Activated CD4-positive, alpha-beta T cell treated with anti-CD3 and anti-CD28 coated beads, Interleukin-2, amount 50 U/mL, for 1 hour (primary cell): ENCODE data around the gene LAMTOR4.

ENCODE experiments used
- DNase-seq: peaks from one replicate; pipeline ENCODE4 v3.0.0-alpha.2; 2020

The LAMTOR4 gene

DNA sequence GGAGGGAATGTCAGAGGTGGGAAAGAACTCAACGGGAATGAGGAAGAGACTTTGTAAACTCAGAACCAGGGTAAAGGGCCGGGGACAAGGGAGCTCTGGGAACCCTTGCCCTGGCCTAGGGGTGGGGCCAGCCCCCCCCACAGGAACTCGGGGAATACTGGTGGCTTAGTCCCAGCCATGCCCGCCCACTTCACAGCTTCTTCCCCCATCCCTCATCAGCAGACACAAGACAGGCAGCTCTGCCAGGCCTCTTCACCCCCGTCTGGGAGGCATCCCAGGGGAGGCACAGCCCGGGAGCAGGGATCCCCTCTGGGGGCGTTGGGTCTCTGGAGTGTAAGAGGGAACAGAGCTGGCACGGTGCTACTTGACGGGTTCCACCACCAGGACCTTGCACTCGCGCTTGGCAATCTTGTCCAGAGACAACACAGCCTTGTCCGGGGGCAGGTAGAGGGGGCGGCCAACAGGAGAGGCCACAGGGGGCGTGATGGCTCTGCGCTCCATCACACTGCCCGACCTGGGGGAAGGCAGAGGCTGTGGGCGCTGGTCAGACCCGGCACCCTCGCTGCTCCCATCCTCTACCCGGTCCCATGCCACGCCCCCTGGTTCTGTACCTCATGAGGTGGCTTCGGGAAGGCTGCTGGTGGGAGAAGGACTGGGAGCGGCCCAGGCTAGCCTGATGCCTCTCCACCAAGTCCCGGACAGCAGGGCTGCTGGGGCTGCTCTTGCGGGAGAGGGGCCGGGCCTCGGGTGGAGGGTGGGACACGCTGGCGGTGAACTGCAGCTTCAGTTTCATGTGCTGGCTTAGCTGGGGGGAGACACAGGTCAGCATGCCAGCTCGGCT, 6.2 kb downstream of the LAMTOR4 start:
- DNase-seq: no peak

DNA sequence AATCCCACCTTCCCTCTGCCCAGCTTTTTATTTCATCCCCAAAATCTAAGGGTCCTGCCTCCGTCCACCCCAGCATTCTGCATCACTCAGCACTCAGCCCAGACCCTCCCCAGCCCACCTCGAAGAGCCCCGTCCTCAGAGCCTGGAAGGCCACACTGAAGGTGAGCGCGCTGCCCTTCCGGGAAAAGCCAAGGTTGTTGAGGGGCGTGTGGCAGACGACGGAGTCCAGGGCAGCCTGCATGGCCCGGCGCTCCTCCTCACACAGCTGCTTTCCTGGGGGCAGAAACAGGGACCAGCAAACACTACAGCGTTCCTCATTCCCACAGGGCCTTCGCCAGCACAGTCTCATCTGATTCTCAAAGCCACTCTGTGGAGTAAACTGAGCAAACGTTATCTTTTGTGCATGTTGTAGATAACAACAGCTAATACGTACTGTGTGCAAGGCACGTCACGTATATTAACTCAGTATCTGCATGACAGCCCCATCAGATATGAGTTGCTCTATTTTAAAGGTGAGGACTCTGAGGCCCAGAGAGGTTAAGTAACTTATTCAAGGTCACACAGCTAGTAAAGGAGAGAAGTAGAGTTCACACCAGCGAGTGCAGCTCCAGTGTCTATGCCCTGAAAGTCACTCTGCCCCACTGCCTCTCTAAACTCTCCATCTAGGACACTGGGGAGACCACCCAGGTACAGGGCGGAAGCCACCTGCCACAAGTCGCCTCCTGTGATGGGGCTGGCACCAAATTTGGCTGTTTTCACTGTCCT, 7.0 kb downstream of the LAMTOR4 start:
- no peak for DNase-seq

DNA sequence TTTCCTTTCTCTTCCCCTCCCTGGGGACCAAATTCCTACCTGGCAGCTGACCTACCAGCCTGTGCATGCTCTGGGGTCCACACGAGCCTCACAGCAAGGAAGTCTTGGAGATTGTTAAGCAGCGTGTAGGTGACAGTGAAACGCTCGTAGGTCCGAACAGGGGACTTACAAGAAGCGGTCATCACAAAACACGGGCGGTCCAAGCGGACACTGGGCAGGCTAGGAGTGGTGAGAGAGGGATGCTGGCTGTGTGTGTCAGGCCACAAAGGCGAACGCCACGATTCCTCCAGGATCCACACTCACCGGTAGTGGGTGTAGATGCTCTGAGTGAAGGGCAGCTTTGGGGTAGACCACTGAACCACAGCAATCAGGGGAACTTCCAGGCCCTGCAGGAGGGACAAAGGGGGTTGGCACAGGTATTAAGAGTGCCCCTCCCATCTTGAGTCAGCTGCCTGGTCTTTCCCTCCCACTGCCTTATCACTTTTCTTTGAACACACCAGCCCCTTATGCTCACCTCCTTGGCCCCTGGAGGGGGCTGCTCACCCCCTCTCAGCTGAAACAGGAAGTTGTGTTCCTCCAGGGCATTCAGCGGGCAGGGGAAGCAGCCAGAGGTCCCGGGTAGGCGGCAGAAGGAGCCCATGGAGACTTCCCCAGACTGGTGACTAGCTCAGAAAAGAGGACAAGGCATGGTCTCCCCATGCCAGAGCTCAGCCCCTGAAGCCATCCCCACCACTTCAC, 7.8 kb downstream of the LAMTOR4 start:
- DNase-seq: no peak

DNA sequence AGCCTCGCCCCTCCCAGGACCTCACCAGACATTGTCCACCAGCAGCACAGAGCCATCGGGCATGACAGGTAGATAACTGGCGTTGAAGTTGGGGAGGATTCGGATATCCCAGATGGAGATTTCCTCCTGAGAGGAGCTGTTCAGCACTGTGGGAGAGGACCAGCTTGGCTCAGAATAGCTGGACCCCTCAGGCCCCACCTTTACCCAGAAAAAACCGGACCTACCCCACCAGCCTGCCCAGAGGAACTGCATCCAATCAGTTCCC, 8.3 kb downstream of the LAMTOR4 start:
- no peak for DNase-seq

DNA sequence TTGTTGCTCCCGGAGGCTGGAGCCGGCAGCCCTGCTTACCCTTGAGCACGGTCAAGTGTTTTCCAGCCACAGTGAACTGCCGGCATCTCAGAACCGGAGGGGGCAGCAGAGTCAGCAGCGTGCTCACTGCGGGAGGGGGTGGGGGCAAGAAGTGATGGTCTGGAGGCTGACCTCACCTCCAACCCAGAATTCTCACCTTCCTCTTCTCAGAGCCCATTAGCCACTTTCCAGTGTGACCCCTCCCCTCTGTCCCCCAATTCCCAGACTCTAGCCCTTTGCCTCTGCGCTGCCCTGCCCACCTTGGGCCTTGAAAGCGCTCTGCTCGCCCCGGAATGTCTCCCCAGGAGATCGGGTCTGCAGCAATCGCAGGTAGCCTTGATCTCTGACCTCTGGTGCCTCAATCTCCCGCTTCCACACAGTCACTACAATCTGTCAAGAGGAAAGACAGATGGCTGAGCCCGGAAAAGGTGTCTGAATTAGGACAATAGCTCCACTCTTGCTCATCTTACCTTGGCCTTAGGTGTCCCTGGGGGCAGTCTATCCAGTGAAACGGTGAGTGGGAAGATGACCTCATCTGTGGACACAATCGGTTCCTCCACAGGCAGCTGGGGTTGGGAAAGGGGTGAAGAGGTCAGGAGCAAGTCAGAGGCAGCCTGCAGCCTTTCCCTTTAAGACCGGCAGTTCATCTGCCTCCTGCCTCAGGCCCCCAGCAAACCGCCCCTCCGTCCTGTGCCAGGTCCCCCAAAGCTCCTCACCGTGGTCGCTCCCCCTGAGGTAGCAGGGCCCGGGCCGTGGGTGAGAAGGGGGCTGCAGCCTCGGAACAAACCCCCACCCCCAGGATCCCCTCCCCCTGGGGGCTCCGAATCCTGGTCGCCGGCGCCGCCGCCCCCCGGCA, 8.9 kb downstream of the LAMTOR4 start:
- no peak for DNase-seq

DNA sequence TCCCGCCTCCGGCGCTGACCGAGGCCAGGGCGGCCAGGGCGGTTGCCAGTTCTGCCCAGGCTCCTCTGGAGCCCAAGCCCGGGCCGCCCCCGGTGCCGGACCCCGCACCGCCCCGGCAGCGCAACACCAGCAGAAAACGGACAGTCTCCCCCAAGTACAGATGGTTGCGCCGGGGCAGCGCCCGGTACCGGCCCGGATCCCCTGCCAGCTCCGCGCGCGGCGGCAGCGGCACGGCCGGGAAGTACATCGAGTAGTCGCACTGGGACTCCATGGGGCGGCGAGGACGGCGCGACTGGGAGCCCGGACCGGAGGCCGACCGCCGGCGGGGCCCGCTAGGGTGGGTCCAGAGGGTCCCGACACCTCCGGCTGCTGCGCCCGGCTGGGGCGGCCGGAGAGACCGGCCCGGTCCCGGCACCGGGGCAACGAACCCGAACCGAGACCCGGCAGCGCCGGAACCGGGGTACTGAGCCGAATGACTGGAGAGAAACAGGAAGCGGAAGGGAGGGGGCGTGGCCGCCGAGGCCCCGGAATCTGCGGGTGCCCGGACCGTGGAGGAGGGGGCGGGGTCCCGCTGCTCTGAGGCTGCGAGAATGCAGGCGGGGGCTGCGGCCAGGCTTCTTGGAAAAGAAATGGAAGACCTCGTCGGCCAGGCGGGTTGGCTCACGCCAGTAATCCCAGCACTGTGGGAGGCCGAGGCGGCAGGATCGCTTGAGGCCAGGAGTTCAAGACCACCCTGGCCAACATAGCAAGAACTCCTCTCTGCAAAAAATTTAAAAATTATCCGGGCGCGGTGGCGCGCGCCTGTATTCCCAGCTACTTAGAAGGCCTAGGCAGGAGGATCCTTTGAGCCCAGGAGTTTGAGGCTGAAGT, 9.7 kb downstream of the LAMTOR4 start, which contains the start of gene TRAPPC14:
TRAPPC14 (minus strand) TSS at position 495 of the 870 bp plus-strand sequence; CDS start at position 271, 224 bp downstream.
- DNase-seq: peak; percentile 92

DNA sequence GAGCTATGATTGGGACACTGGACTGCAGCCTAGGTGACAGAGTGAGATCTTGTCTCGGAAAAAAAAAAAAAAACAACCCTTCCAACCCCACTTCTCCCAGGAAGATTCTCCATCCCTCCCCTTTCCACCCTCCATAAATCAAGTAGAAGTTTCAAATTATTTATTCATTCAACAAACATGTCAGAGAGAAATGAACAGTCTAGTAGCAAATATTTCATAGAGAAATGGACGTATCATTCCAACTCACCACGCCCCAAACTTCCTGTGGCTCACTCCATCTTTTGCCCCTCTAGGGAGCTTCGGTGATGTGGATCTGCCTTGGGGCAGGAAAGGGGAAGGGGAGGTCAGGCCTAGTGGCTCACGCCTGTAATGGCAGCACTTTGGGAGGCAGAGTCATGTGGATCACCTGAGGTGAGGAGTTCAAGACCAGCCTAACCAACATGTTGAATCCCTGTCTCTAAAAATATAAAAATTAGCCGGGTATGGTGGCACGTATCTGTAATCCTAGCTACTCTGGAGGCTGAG, 10.4 kb downstream of the LAMTOR4 start:
- DNase-seq: no peak

DNA sequence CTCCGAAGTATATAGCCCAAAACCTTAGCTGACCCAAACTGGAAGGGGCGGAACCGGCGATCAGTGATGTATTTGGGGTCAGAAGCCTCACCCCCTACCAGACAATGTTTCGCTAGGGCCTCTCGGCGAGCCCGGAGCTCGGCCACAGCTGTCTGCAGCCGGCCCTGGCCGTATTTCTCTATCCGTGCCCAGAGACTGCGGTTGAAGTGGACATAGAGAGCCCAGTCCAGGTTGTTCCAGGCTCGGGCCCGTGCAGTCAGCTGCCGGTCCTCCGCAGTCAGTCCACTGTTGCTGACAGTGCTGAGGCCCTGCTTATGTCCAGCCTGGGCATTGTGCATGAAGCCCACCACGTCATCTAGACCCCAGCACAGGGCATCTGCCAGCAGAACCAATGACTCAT, 11.3 kb downstream of the LAMTOR4 start:
- DNase-seq: no peak

DNA sequence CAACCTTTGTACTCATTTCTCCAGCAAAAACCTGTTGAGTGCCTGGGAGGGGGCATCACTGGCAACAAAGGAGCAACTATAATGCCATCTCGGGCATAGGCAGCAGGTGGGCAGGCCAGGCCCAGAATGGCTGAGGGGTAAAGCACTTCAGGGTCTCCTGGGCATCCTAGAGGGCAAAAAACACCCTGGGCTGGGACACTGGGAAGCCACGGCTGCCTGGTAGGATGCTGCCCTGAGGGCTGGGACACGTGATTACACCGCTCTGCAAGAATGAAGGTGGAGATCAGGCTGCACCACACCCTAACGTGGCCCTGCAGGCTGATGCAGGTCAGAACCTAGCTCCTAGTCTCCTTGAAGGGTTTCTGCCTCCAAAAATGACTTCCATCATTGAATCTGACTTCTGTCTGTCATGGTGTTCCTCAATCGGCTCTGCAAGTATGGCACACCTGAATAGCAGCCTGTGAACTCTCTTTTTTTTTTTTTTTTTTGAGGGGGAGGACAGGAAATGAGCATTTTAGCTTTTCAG, 14.4 kb downstream of the LAMTOR4 start:
- no peak for DNase-seq

DNA sequence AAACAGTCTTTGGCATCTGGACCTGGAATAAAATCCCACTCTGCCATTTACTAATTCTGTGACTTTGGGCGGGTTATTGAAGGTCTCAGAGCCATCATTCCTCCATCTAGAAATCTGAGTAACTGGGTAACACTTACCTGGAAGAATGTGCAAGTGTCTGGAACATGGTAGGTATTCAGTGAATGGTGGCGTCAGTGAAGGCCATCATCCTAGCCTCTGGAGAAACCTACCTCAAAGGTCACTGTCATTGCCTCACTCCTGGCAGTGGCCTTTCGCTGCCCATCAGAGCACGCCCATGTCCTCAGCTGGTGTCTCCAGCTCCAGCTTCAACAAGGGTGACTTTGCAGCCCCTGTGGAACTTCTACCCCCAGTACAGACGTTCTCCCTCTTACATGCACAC, 15.2 kb downstream of the LAMTOR4 start:
- no peak for DNase-seq

DNA sequence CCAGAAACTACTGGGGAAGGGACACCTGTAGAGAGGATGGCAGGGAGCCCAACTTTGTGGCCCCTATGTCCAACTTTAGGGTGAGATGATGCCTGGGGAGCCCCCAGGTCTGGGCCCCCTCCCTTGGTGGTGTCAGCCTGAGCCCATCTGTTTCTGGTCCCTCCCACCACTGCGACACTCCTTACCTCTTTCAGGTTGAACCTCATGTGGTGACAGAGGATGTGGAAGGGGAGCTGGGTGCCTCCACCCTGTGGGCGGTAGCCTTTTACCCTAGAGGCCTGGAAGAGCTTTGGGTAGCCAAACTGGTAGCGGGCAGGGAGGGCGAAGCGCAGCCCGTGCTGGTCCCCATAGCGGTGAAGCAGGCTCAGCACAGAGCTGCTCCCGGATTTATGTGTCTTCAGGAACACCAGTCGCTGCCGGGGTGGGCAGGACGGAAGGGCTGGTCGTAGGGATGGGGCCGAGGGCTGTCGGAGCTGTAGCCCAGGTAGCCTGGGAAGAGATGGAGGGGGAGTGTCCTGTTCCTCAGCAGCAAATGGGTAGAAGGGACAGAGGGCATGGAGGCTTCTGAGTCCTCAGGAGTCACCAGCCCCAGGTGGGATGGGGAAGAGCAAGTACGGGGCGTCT, 17.7 kb downstream of the LAMTOR4 start:
- no peak for DNase-seq

DNA sequence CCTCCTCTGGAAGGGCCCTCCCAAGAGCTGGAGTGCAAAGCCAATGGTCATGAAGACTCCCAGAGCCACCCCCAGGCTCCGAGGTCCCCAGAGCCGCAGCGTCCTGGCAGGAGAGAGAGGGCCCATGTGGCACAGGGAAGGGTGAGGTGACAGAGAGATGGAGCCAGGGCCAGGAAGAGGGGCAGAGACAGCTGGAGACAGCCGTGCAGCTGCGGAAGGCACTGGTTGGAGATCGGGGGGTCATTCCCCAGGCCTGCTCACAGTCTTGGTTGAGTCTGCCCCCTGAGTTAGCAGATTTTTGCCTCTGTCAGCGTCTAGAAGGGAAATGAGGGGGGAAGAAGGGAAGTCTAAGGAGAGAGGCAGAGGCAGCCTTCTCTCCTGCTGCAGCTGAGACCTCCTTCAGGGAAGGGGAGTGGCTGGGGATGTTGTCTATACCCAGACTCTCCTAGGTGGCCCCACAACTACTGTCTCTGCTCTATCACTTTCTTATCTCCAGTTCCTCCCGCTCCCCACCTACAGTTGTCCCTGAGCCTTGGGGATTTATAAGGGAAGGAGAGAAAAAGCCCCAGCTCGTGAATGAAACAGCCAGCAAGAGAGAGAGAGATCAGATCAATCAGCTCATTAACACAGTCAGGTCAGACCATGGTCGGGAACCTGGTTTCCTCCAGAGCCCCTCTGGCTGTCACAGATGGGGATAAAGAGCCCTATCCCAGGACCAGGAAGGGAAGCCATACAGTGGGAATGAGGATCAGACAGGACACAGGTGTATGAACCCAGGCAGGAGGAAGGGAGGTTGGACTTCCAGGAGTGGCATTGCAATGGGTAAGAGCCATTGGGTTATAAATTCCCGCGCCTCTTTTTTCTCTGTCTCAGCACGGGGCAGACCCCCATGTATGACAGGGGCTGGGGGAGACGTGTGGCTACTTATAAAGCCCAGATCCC, 18.5 kb downstream of the LAMTOR4 start:
- no peak for DNase-seq

DNA sequence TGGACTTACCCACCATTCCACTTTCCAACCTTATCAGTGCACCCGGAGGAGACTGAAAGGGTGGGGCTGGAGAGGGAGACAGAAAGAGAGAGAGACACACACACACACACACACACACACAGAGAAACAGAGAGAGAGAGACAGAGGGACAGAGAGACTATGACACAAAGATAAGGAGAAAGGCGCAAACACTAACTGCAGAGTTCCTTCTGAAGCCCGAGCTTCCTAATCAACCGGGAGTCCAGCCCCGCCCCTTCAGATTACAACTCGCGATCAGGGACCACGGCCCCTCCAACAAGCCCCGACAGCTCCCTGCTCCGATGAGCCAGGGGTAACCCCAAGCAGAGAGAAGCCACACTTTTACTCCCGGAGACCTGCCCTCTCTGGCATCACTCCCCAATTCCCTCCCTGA, 19.2 kb downstream of the LAMTOR4 start:
- no peak for DNase-seq

DNA sequence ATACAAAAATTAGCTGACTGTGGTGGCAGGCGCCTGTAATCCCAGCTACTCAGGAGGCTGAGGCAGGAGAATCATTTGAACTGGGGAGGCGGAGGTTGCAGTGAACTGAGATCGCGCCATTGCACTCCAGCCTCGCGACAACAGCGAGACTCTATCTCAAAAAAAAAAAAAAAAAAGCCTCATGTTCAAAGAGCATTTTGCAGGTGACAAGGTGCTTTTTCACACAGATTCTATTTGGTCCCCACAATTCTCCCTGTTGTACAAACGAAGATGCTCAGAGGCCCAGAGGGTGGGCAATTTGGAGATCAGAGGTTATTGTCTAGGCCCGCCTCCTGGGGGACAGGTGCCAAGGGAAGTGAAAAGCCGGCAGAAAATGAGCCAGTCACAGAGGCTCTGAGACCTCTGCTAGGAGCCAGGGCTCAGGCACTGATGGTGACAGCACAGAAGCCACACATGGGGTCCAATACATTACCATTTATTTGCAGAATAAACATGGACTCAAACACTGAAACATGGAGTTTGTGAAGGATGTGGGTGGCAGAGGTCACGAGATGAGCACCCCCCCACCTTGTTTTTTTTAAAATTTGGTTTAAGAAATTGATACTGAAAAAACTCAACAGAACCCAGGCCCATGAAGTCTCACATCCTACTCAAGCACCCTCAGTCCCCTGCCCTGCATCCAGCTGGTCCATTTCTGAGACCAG, 20.6 kb downstream of the LAMTOR4 start:
- no peak for DNase-seq

DNA sequence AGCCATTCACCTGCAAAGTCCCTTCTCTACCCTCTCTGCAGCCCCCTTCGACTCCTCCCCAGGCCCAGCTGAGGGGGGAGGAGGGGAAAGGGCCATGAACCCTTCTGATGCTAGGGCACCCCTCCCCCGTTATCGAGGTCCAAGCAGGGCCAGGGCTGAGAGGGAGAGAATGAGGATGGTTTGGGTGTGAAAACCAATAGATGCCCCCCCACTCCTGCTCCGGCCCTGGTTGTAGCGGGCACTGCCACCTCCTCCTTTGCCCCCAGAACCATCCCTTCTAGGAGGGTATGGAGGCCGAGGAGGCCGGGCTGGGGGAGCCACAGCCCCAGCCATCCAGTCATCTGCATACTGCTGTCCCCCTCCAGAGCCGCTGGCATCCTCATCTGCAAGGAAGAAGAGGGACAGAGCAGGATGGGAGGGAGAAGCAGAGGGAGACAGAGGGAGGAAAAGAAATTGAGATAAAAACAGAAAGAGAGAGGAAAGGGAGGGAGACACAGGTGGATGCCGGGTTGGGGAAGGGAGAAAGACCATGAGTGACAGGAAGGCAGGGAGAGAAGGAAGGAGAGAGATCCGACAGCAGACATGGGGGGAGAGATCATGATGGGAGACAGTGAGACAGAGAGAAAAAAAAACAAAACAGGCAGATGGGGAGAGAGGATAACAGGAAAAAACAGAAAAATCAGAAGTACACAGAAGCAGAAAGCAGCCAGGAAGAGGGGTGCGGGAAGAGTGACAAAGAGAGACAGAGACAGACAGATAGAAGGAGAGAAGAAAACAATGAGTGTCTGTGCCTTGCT, 21.6 kb downstream of the LAMTOR4 start:
- no peak for DNase-seq

DNA sequence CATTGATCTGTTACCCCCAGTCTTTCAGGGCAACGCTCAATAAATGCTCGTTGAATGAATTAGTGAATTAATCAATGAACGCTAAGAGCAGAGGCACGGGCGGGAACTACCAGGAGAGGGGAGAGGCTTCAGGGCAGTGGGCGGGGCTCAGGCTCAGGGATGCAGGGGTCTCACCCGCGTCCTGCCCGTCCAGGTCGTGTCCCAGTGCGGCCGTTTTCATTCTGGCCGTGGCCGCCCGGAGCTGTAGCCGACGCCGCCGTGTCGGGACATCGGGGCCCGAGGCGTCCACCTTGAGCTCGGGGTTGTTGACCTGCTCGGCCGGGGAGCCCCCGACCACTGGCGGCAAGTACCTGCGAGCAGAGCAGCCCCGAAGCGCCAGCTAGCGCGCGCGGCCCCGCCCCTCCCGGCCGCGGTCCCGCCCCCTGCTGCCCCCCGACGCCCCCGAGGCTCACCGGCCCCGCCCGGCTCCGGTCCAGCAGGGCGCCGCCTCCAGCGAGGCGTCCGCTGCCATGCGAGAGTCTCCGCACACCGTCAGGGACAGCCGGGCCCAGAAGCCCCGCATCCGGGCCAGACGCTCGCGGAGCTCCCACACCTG, 22.5 kb downstream of the LAMTOR4 start:
- no peak for DNase-seq

DNA sequence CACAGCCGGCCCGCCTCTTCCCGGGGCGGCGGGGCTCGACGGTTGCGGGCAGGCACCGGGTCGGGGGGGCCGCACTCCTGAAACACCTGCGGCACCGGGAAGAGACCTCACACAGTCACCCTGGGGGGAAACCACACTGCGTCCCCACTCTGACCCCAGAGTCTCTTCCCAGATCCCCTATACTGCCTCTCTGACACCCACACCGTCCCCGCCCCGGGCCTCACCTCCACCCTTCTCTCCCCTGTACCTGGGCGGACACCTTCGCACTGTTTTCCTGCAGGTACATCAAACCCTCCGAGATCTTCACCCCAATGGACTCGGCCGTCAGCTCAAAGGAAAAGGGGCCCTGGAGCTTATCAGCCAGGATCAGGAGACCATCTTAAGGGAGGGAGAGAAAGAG, 23.1 kb downstream of the LAMTOR4 start:
- DNase-seq: no peak
